NCI-H510A (cell line): ENCODE results near the gene HBQ1.
"Not testable (repeated sequence)": the region's sequence is repeated elsewhere in the genome, so short reads cannot be mapped to it uniquely, and the experiment has no call there.

Experiments
- DNase-seq: peaks from one replicate; lab custom pipeline; 2025; lab: John Stamatoyannopoulos, UW

The HBQ1 gene

GRCh38 chr16:176006-176405 lies 4.3 kb upstream of the HBQ1 start:
- not testable (repeated sequence) for DNase-seq

GRCh38 chr16:176477-177382 lies 3.5 kb upstream of the HBQ1 start, which contains the start of gene HBA1:
HBA1 (plus strand) TSS chr16:176680; CDS start chr16:176717, 37 bp downstream.
- not testable (repeated sequence) for DNase-seq

GRCh38 chr16:177394-177822 lies 2.9 kb upstream of the HBQ1 start:
- no peak for DNase-seq

- DNase-seq = no peak
Observed at GRCh38 chr16:177981-178667, 2.1 kb upstream of the HBQ1 start.

GRCh38 chr16:178668-179015 lies 1.6 kb upstream of the HBQ1 start:
- DNase-seq = no peak

GRCh38 chr16:179211-180092 lies 807 bp upstream of the HBQ1 start:
- DNase-seq = no peak

- no peak for DNase-seq
Observed at GRCh38 chr16:180681-181564, 664 bp downstream of the HBQ1 start.

GRCh38 chr16:181565-182021 lies 1.3 kb downstream of the HBQ1 start:
- DNase-seq = no peak

GRCh38 chr16:183005-183404 lies 2.7 kb downstream of the HBQ1 start:
- DNase-seq = no peak

GRCh38 chr16:185213-185612 lies 5.0 kb downstream of the HBQ1 start:
- no peak for DNase-seq

- no peak for DNase-seq
Observed at GRCh38 chr16:185691-186090, 5.4 kb downstream of the HBQ1 start.

GRCh38 chr16:187330-187729 lies 7.1 kb downstream of the HBQ1 start:
- no peak for DNase-seq

GRCh38 chr16:188674-189073 lies 8.4 kb downstream of the HBQ1 start:
- DNase-seq = no peak

GRCh38 chr16:189604-190186 lies 9.4 kb downstream of the HBQ1 start:
- no peak for DNase-seq

- no peak for DNase-seq
Observed at GRCh38 chr16:191831-192230, 11.6 kb downstream of the HBQ1 start.

GRCh38 chr16:192686-193085 lies 12.4 kb downstream of the HBQ1 start:
- no peak for DNase-seq

- DNase-seq = no peak
Observed at GRCh38 chr16:193441-193840, 13.2 kb downstream of the HBQ1 start.

- no peak for DNase-seq
Observed at GRCh38 chr16:194516-194915, 14.3 kb downstream of the HBQ1 start.

- no peak for DNase-seq
Observed at GRCh38 chr16:200388-200787, 20.1 kb downstream of the HBQ1 start.

GRCh38 chr16:203246-203645 lies 23.0 kb downstream of the HBQ1 start:
- no peak for DNase-seq

GRCh38 chr16:204046-204445 lies 23.8 kb downstream of the HBQ1 start:
- not testable (repeated sequence) for DNase-seq
